ENCODE data around the gene TRMT2A.

Gene TRMT2A

GRCh38 chr22:20116951-20117632 is at the start of gene TRMT2A (continued):
- TF ChIP-seq ZBTB11 (tag by site-specific recombination; conservative IDR thresholded peaks at IDR 0.05; ENCODE audit: low read depth) (peak; percentile 87), PRDM2 (tag by site-specific recombination; IDR thresholded peaks at IDR 0.05; ENCODE audit: borderline replicate concordance) (no peak), ZNF133 (tag by site-specific recombination; IDR thresholded peaks at IDR 0.05) (no peak), PRDM10 (tag by site-specific recombination; IDR thresholded peaks at IDR 0.05) (0 out of 2 replicates have a peak, but pooled peaks have one; percentile 55), ZNF621 (tag by site-specific recombination; IDR thresholded peaks at IDR 0.05) (no peak), ELK4 (IDR thresholded peaks at IDR 0.05; ENCODE audit: borderline replicate concordance, low read depth, low read length) (no peak; the same call in 1 of the 2 replicates), ZNF555 (tag by site-specific recombination; conservative IDR thresholded peaks at IDR 0.05) (no peak), ZNF311 (tag by site-specific recombination; IDR thresholded peaks at IDR 0.05; ENCODE audit: borderline replicate concordance) (no peak), GLIS2 (tag by site-specific recombination; IDR thresholded peaks at IDR 0.05) (peak; percentile 10; the same call in 1 of the 2 replicates), WT1 (tag by site-specific recombination; IDR thresholded peaks at IDR 0.05) (peak; percentile 76), PBX3 (CRISPR knock-in tag; IDR thresholded peaks at IDR 0.05) (peak; percentile 95), HIC1 (tag by site-specific recombination; IDR thresholded peaks at IDR 0.05) (peak; percentile 56; the same call in 1 of the 2 replicates), KLF16 (tag by site-specific recombination; IDR thresholded peaks at IDR 0.05) (peak; percentile 98), ZNF776 (tag by site-specific recombination; IDR thresholded peaks at IDR 0.05; ENCODE audit: borderline replicate concordance) (no peak; the same call in 1 of the 2 replicates), SCRT1 (tag by site-specific recombination; IDR thresholded peaks at IDR 0.05; ENCODE audit: borderline replicate concordance) (no peak), ZNF211 (tag by site-specific recombination; IDR thresholded peaks at IDR 0.05; ENCODE audit: low read depth) (no peak), ZNF501 (tag by site-specific recombination; IDR thresholded peaks at IDR 0.05) (peak; percentile 48; the same call in 1 of the 2 replicates), ZNF423 (tag by site-specific recombination; IDR thresholded peaks at IDR 0.05) (no peak), ZNF274 (IDR thresholded peaks at IDR 0.05; ENCODE audit: low read length) (no peak), ZNF274 (tag by site-specific recombination; IDR thresholded peaks at IDR 0.05; ENCODE audit: borderline replicate concordance) (no peak), ZNF48 (tag by site-specific recombination; IDR thresholded peaks at IDR 0.05) (no peak)

Data from HEK293 (cell line).